ENCODE data around the gene MEP1A.
A peak's percentile ranks its signal among the peaks of the same experiment; 100 is the strongest.

The MEP1A gene

GRCh38 chr6:46776070-46776712, 17.0 kb upstream of the MEP1A start:
- no peak for FAIRE-seq

GRCh38 chr6:46777476-46778346, 15.5 kb upstream of the MEP1A start:
- no peak for FAIRE-seq

GRCh38 chr6:46781478-46782378, 11.5 kb upstream of the MEP1A start:
- FAIRE-seq: peak; percentile 81

GRCh38 chr6:46784535-46784934, 8.7 kb upstream of the MEP1A start:
- no peak for FAIRE-seq

- FAIRE-seq: no peak
These were observed 5.2 kb upstream of the MEP1A start for GRCh38 chr6:46787871-46788540.

- no peak for FAIRE-seq
These were observed 4.4 kb upstream of the MEP1A start for GRCh38 chr6:46788791-46789190.

- FAIRE-seq: no peak
These were observed 3.5 kb upstream of the MEP1A start for GRCh38 chr6:46789434-46790354.

GRCh38 chr6:46790355-46790874, 2.8 kb upstream of the MEP1A start:
- FAIRE-seq: no peak

GRCh38 chr6:46792635-46793034, 554 bp upstream of the MEP1A start:
- no peak for FAIRE-seq

GRCh38 chr6:46794068-46794467, 879 bp downstream of the MEP1A start:
- FAIRE-seq: no peak

- no peak for FAIRE-seq
These were observed 2.6 kb downstream of the MEP1A start for GRCh38 chr6:46795816-46796215.

GRCh38 chr6:46796848-46797580, 3.8 kb downstream of the MEP1A start:
- no peak for FAIRE-seq

GRCh38 chr6:46799657-46800056, 6.5 kb downstream of the MEP1A start:
- no peak for FAIRE-seq

- FAIRE-seq: no peak
These were observed 15.6 kb downstream of the MEP1A start for GRCh38 chr6:46808806-46809205.

GRCh38 chr6:46815130-46815529, 21.9 kb downstream of the MEP1A start:
- FAIRE-seq: no peak

GRCh38 chr6:46816626-46817025, 23.4 kb downstream of the MEP1A start:
- no peak for FAIRE-seq

GRCh38 chr6:46819561-46819960, 26.4 kb downstream of the MEP1A start:
- FAIRE-seq: no peak

- FAIRE-seq: no peak
These were observed 28.3 kb downstream of the MEP1A start for GRCh38 chr6:46821458-46821881.

- FAIRE-seq: no peak
These were observed 35.8 kb downstream of the MEP1A start for GRCh38 chr6:46828939-46829338.

GRCh38 chr6:46832816-46833215, 39.6 kb downstream of the MEP1A start:
- FAIRE-seq: no peak

Measured in islet of Langerhans (tissue), 1 donor.